ENCODE results near the gene CIAO2B.
"Not testable (repeated sequence)": the region's sequence is repeated elsewhere in the genome, so short reads cannot be mapped to it uniquely, and the experiment has no call there.

Gene CIAO2B

GRCh38 chr16:66904846-66905632, 29.2 kb downstream of the CIAO2B start:
- Mint-ChIP-seq H3K36me3 (ENCODE audit: low read depth) (no peaks in the 10 kb centered on the region), H3K9me3 (no peaks in the 10 kb centered on the region), H3K4me3 (no peak overlapping the region), H3K27me3 (peaks cover 27% of the 10 kb centered on the region), H3K27ac (no peak overlapping the region), H3K4me1 (ENCODE audit: low read depth) (peaks cover 3% of the 10 kb centered on the region)
- intact Hi-C loops (cut with micrococcal nuclease): no loop called here

DNA sequence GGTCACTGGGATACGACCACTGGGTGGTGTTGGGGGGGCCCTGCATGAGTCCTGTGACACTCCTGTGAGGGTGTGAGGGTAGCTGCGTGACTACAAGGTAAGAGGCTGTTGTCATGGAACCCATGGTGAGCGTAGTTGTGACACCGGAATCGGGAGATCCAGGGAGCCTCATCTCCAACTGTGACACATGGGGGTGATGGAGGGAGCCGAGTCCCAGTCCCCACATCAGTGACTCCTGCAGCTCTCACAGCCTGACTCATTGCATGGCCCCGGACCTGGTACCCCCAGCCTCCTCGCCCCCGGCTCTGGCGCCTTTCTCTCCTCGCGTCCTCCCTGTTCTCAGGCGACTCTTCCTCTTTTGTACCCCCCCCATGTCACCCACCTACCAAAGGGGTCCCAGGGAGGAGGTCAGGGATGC, 29.8 kb downstream of the CIAO2B start:
- Mint-ChIP-seq H3K9me3 (no peaks in the 10 kb centered on the region), H3K4me3 (no peak overlapping the region), H3K27me3 (peaks cover 29% of the 10 kb centered on the region), H3K27ac (no peak overlapping the region), H3K4me1 (ENCODE audit: low read depth) (peaks cover 9% of the 10 kb centered on the region), H3K36me3 (ENCODE audit: low read depth) (no peaks in the 10 kb centered on the region)
- intact Hi-C loops (cut with micrococcal nuclease): no loop called here

DNA sequence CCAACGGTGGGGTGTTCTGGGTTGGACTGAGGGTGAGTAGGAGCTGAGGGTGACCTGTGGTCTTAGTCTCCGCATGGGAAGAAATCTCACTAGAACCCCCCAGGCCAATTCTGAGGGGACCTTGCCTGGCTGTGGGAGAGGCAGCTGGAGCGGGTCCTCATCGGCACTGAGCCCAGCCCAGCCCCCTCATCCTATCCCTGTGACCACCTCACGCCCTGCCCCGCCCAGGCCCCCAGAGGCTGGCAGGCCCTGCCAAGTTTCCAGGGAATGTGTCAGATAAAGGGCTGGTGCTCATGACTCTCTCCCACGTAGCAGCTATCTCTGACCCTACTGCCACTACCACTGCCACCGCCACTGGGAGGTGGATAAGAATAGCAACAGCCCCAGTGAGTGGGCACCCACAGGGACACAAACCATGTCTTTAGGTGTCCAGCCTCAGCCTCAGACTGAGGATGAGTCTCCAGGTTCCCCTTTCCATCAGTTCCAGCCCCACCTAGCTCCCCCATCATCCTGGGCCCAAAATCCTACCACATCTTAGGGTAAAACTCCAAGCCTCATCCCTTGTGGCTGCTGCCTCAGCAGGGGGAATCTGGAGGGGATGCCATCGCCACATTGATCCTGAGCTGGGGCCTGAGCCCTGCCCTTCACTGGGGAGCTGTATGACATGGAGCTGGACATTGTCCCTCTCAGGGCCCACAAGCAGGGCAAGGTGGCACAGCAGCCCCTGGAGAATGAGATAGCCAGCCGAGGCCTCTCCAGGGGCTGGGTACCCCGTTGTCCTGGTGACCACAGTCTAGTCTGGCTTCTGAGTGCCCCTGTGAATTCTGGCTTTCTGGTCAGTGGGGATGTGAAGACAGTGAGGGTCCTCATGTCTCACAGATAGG, 30.4 kb downstream of the CIAO2B start:
- no peak overlapping the region for H3K4me3 Mint-ChIP-seq
- H3K36me3 Mint-ChIP-seq (ENCODE audit: low read depth): no peaks in the 10 kb centered on the region
- H3K4me1 Mint-ChIP-seq (ENCODE audit: low read depth): peaks cover 11% of the 10 kb centered on the region
- intact Hi-C loops (cut with micrococcal nuclease): no loop called here
- H3K27ac Mint-ChIP-seq: no peak overlapping the region
- H3K9me3 Mint-ChIP-seq: no peaks in the 10 kb centered on the region
- peaks cover 31% of the 10 kb centered on the region for H3K27me3 Mint-ChIP-seq

DNA sequence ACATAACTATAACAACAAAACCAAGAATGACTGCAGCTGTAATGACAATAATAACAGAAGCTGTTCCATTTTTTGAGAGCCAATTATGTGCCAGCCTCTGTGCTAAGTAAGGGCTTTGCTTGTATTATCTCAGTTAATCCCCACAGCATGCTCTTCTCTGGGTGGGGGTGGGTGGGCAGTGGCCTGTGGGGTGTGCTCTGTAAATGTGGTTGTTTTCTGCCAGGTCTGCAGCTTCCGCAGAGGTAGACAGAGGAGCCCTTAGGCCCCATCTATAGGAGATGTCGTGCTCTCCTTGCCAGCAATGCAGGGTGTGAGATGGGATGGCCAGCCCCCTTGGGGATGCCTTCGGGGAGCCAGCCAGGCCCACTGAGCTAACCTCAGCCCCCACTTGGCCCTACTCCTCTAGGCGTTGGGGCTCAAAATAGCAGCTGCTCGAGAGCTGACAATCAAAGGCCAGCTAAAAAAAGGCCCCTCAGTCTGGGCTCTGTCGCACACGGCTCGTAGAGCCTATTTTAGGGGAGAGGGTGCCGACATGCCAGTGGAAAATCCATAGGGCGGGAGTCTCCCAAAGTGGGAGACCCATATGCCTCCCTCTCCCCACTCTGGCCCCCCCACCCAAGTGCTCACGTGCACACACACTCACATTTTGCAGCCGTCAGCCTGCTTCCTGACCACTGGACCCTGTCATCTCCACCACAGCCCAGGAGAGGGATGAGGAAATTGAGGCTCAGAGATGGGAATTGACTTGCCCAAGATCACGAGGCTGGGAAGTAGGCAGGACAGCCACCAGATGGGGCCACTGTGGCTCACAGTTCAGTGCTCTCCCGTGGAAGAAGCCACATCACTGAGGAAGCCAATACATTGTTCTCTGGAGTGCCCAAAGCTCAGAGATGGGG, 31.3 kb downstream of the CIAO2B start:
- Mint-ChIP-seq H3K4me1 (ENCODE audit: low read depth) (peaks cover 11% of the 10 kb centered on the region), H3K27ac (no peak overlapping the region), H3K9me3 (no peaks in the 10 kb centered on the region), H3K27me3 (peaks cover 24% of the 10 kb centered on the region), H3K36me3 (ENCODE audit: low read depth) (no peaks in the 10 kb centered on the region), H3K4me3 (no peak overlapping the region)
- intact Hi-C loops (cut with micrococcal nuclease): no loop called here

DNA sequence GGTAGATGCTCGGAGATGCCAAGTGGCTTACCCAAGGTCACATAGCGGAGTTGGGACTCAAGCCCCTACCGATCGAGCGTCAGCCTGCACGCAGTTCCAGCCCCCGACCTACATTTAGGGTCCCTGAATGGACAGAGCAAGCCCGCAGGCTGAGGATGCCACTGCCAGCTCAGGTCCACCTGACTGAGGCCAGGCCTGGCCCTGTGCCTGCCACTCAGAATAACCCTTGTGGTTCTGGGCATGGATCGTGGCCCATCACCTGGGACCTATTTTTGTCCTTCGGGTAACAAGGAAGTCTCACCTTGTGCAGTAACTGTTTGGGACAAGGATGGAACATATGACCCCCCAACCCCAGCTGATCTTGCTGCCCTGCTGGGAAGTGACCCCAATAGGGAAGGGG, 32.6 kb downstream of the CIAO2B start:
- no peak overlapping the region for H3K27ac Mint-ChIP-seq
- H3K9me3 Mint-ChIP-seq: no peaks in the 10 kb centered on the region
- H3K27me3 Mint-ChIP-seq: peaks cover 22% of the 10 kb centered on the region
- H3K4me1 Mint-ChIP-seq (ENCODE audit: low read depth): peaks cover 11% of the 10 kb centered on the region
- no peaks in the 10 kb centered on the region for H3K36me3 Mint-ChIP-seq (ENCODE audit: low read depth)
- H3K4me3 Mint-ChIP-seq: no peak overlapping the region
- intact Hi-C loops (cut with micrococcal nuclease): no loop called here

DNA sequence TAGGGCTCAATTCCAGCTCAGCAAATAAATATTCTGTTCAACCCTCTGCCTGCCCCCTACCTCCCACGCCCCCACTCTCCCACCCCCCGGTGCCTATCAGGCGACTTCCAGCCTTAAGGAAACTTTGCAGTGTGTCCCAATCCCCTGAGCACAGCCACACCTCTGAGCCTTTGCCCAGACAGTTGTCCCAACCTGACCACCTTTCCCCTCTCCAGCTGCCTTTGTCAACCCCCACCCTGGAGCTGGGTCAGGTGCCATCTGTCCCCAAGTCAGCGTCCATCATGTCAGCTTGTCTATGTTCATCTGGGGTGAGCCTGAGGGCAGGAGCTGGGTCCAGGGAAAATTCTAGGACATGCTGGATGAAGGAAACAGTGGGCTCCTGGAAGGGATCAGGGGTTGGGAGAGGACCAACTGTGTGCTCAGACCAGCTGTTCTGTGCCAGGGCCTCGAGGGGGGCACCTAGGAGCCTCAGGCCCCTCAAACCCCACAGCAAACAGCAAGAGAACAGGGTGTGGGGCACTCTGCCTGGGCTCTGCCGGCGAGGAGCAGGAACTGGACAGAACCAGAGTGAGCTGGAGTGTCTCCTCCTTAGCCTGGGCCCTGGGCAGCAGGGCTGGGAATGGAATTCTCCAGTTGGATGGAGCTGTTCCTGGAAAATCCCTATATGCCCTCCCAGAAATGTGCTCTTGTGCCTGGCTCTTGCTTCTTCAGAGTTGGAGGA, 33.3 kb downstream of the CIAO2B start:
- no peaks in the 10 kb centered on the region for H3K9me3 Mint-ChIP-seq
- intact Hi-C loops (cut with micrococcal nuclease): no loop called here
- no peaks in the 10 kb centered on the region for H3K36me3 Mint-ChIP-seq (ENCODE audit: low read depth)
- H3K4me3 Mint-ChIP-seq: no peak overlapping the region
- peaks cover 11% of the 10 kb centered on the region for H3K4me1 Mint-ChIP-seq (ENCODE audit: low read depth)
- H3K27me3 Mint-ChIP-seq: peaks cover 22% of the 10 kb centered on the region
- H3K27ac Mint-ChIP-seq: no peak overlapping the region

DNA sequence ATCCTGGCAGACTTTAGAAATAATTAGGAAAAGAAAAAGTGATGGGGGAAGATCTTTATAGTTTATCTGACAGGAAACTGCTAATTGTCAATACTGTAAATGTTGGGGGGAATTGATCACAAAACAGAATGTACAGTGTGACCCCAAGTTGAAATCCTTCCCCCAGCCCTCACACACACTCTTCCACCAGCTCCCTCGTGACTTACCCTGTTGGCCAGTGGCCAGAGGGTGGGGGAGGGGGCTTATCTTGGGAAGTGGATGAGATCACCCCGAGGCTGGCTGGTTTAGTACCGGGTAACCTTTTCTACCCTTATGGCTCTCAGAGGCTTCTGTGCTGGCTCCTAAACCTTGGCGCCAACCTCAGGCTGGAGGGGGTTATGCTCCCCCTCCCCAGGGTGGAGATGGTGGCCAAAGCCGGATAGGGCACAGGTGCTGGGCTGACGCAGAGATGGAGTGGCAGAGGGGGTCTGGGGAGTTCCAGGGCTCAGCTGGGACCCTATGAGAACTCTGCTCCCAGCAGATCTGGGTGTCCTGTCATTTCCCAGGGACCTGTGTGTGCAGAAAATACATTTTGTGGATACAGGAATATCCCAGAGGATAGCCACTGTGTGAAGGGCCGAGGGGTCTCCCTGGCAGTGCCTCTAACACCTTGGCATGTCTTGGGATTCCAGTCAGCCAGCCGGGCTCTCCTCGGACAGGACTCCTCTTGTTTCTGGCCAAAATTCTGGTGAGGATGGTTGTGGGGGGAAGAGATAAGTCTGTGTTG, 34.1 kb downstream of the CIAO2B start:
- H3K9me3 Mint-ChIP-seq: no peaks in the 10 kb centered on the region
- no peak overlapping the region for H3K4me3 Mint-ChIP-seq
- peaks cover 25% of the 10 kb centered on the region for H3K27me3 Mint-ChIP-seq
- H3K4me1 Mint-ChIP-seq (ENCODE audit: low read depth): peaks cover 11% of the 10 kb centered on the region
- H3K36me3 Mint-ChIP-seq (ENCODE audit: low read depth): no peaks in the 10 kb centered on the region
- intact Hi-C loops (cut with micrococcal nuclease): no loop called here
- no peak overlapping the region for H3K27ac Mint-ChIP-seq

DNA sequence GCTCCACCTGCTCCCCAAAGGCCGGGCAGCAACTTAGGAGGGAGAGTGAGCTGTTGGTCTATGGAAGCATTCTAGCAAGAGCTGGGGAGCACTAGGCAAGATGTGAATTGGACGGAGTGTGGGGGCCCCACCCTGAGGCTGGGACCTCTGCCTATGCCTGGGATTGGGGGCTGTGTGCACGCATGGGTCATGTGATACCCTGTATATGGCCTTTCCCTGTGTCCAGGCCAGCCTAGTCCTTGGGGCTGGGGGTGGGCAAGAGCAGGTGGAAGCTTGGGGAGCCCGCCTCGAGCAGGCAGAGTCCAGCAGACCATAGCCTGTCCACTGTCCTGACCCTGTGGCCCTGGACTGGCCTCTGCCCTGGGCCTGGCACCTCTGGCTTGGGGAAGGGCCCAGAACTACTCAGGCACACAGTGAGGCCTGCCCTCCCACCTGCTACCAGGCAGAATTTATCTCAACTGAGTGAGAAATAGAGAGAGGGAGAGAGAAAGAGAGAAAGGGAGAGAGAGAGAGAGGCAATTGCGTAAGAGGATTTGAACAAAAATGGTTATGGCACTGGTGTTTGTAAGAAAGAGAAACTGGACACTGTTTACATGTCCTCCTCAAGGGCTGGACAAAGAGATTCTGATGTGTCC, 34.8 kb downstream of the CIAO2B start:
- Mint-ChIP-seq H3K27ac (no peak overlapping the region), H3K4me3 (no peak overlapping the region), H3K27me3 (peaks cover 28% of the 10 kb centered on the region), H3K36me3 (ENCODE audit: low read depth) (no peaks in the 10 kb centered on the region), H3K4me1 (ENCODE audit: low read depth) (peaks cover 17% of the 10 kb centered on the region), H3K9me3 (no peaks in the 10 kb centered on the region)
- intact Hi-C loops (cut with micrococcal nuclease): no loop called here

- Mint-ChIP-seq H3K9me3 (no peaks in the 10 kb centered on the region), H3K36me3 (ENCODE audit: low read depth) (no peaks in the 10 kb centered on the region), H3K4me3 (no peak overlapping the region), H3K27ac (no peak overlapping the region), H3K27me3 (peaks cover 30% of the 10 kb centered on the region), H3K4me1 (ENCODE audit: low read depth) (peaks cover 17% of the 10 kb centered on the region)
- intact Hi-C loops (cut with micrococcal nuclease): no loop called here
These were observed 35.3 kb downstream of the CIAO2B start for GRCh38 chr16:66898933-66899309.

DNA sequence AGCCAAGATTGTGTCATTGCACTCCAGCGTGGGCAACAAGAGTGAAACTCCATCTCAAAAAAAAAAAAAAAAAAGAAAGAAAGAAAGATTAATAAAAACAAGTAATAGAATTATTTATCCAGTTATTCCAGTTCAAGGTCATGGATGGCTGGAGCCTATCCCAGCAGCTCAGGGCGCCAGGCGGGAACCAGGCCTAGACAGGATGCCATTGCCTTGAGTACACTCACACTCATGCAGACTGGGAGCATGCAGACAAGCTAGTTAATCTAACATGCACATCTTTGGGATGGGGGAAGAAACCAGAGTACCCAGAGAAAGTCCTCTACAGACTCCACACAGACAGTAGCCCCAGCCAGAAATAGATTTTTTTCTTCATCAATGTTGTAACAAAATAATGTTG, 36.0 kb downstream of the CIAO2B start:
- H3K27me3 Mint-ChIP-seq: peaks cover 26% of the 10 kb centered on the region
- intact Hi-C loops (cut with micrococcal nuclease): no loop called here
- no peaks in the 10 kb centered on the region for H3K36me3 Mint-ChIP-seq (ENCODE audit: low read depth)
- no peak overlapping the region for H3K27ac Mint-ChIP-seq
- H3K4me1 Mint-ChIP-seq (ENCODE audit: low read depth): peaks cover 17% of the 10 kb centered on the region
- no peaks in the 10 kb centered on the region for H3K9me3 Mint-ChIP-seq
- no peak overlapping the region for H3K4me3 Mint-ChIP-seq

DNA sequence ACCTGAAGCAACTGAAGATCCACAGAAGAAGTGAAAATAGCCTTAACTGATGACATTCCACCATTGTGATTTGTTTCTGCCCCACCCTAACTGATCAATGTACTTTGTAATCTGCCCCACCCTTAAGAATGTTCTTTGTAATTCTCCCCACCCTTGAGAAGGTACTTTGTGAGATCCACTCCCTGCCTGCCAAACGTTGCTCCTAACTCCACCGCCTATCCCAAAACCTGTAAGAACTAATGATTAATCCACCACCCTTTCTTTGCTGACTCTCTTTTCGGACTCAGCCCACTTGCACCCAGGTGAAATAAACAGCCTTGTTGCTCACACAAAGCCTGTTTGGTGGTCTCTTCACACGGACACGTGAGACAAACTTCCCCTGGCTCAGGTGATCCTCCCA, 37.5 kb downstream of the CIAO2B start:
- H3K36me3 Mint-ChIP-seq (ENCODE audit: low read depth); intact Hi-C loops (cut with micrococcal nuclease); H3K4me3 Mint-ChIP-seq; H3K27ac Mint-ChIP-seq; H3K9me3 Mint-ChIP-seq: not testable (repeated sequence)
- peaks cover 17% of the 10 kb centered on the region for H3K4me1 Mint-ChIP-seq (ENCODE audit: low read depth)
- H3K27me3 Mint-ChIP-seq: peaks cover 26% of the 10 kb centered on the region

GRCh38 chr16:66895999-66896398, 38.2 kb downstream of the CIAO2B start:
- intact Hi-C loops (cut with micrococcal nuclease): no loop called here
- H3K27ac Mint-ChIP-seq: no peak overlapping the region
- peaks cover 25% of the 10 kb centered on the region for H3K27me3 Mint-ChIP-seq
- peaks cover 6% of the 10 kb centered on the region for H3K36me3 Mint-ChIP-seq (ENCODE audit: low read depth)
- H3K4me3 Mint-ChIP-seq: no peak overlapping the region
- H3K4me1 Mint-ChIP-seq (ENCODE audit: low read depth): peaks cover 17% of the 10 kb centered on the region
- no peaks in the 10 kb centered on the region for H3K9me3 Mint-ChIP-seq
